Measurements from ENCODE around the gene TBX5.

Gene TBX5

DNA sequence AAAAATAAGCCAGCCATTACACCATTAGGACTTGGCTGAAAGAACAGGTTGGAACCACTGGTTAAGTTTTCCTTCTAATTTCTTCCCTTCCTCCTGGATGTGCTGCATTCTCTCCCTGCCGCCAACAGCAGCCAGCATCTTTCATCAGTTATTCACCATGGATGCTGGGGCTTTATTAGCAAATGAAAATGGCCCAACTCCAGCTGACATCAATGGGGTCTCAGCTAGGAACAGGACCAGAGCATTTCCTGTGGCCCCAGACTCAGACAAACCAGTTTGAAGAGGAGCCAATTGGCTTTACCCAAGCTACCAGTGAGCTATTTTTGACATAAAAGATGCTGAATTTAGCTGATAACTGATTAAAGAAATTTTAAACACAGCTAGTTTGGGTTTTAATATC is 26.0 kb upstream of the TBX5 start:
- DNase-seq (ENCODE audit: low read depth in 2 of 3, low spot score in 1 of 3) = no peak

DNA sequence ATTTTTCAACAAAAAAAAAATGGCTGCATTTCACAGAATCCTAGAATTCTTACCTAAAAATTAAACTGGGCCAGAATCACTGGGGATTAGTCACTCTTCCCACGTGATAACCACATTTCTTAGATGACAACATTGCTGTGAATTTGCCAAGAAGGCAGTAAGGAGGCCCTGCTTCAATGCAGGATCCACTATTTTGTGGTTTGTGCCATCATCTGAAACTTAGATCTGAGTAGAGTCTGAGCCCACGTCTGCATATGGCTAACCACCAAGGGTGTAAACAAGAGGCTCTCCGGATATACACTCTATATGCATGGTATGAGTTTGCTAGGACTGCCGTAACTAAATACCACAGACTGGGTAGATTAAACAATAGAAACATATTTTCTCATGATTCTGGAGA is 24.4 kb upstream of the TBX5 start:
- DNase-seq (ENCODE audit: low read depth in 2 of 3, low spot score in 1 of 3) = no peak

DNA sequence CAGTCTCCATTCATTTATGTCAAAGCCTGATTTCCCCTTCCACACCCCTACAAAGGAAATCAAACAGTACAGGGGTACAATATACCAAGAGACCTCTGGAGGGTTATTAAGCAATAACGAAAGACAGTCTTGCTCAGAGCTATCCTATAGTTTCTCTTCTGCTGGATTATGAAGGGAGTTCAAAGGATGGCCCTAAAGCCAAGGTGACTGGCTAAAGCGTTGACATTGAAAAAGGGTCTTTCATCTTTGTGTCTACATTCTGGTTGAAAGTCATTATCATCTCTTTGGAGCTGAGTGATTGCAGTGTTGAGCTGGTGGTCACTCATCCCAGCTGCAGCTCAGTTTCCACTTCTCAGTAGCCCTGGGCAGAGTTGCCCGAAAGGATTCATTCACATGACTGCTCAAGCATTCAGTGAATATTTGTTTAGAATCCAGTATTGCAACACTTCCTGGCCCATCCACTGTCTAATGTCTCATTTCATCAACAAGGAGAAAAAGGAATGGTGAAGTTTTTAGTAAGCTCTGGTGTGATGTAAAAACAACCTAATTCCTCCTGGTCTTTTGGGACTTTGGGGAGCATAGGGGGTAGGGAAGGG is 19.2 kb upstream of the TBX5 start:
- DNase-seq (ENCODE audit: low read depth in 2 of 3, low spot score in 1 of 3) = no peak

DNA sequence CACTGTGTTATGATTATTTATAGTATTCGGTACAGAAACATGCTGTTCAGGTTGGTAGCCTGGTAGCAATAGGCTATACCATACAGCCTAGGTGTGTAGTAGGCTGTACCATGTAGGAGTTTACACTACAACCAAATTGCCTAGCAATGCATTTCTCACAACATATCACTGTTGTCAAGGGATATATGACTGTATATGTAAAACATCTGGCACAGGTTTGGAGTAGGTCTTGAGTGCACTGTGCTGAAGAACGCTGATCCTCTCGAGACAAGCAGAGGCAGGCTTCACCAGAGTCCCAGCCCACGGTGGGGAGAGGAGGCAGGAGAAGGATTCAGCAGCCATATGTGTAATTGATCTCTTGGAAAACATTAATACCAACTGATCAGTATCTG is 15.0 kb upstream of the TBX5 start:
- no peak for DNase-seq (ENCODE audit: low read depth in 2 of 3, low spot score in 1 of 3)

DNA sequence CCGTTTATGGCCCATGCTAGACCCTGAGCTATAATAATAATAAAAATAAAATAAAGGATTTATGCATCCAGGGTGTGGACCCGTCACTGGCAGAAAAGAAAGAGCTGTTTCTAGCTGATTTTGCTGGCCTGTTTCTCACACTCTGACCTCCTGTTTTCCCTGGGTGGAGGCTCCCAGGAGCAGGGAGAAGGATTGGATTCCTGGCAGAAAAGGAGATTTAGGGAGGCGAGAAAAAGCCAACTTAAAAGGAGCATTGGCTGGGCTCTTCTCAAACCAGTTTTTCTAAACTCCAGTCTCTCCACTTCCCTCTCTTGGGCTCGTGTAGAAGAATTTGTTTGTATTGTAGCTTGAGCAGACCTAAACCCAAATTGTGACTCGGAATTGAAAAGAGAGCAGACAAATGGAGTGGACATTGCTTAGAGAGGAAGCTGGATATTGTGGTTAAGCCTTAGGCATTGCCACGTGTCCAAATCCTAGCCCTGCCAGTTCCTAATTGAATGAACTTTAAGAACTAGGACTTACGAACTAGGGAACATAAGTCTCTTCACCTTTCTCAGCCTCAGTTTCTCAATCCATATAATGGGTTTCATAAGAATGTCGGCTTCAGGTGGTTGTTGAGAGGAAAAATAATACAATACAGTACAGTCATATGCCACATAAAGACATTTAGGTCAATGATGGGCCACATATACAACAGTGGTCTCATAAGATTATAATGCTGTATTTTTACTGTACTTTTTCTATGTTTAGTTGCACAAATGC is 14.4 kb upstream of the TBX5 start:
- DNase-seq (ENCODE audit: low read depth in 2 of 3, low spot score in 1 of 3) = no peak

DNA sequence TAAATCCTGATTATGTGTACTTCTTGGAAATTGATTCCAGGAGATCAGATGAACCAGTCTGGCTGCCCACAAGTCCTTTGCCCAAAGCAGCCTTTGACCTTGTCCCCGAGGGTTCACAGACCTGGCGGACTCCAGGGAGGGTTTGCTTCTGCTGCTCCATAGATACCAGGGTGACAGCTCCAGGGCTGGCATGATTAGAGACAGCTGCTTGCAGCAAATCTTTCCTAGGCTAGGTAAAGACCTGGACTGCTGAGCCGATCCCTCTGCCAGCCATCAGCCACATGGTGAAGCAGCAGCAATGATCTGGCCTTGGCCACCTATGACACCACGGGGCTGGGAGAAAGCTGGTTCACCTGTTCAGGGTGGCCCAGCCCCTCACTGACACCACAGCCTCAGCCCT is 10.1 kb upstream of the TBX5 start:
- no peak for DNase-seq (ENCODE audit: low read depth in 2 of 3, low spot score in 1 of 3)

DNA sequence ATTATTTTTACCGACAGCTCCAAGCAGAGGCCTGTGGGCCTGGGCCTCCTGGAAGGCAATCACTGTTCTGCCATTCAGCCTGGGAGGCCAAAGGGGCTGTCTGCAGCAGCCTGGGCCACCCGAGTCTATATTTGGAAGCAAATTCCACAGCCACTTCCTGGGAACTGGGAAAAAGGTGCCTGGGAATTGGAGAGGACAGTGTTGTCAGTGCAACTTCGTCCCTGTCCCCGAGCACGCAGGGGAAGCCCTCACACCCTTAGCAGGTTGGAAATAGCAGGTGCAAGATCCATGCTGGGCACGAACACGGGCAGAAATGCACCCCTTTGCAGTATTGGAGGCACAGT is 9.6 kb upstream of the TBX5 start:
- no peak for DNase-seq (ENCODE audit: low read depth in 2 of 3, low spot score in 1 of 3)

DNA sequence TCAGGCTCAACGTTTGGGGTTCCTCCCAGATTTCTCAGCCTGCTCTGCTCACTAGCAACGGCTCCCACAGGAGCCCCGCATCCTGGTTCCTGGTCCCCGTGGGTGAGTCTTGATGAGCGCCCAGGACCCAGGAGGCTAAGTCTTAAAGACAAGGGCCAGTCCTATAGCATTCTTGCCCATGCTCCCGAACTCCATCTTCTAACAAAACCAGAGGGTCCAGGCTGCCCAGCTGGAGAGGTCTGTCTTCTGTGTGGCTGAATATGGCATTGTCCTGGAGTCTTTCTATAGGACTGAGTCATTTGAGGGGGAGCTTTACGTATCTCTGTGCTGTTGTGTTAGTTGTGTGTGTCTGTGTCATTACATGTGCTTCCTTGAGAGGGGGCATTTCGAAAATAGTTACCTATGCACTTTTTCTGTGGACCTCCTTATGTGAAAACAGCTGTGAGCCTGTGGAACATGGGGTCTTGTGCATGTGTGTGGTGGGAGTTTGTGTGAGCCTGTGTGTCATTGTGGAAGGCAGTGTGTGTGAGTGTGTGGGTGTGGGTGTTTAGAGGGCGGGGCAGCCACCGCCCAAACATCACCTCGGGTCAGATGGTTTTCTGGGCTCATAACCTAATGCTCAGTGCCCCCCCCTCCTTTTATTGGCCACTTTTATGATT is 9.1 kb upstream of the TBX5 start:
- no peak for DNase-seq (ENCODE audit: low read depth in 2 of 3, low spot score in 1 of 3)

DNA sequence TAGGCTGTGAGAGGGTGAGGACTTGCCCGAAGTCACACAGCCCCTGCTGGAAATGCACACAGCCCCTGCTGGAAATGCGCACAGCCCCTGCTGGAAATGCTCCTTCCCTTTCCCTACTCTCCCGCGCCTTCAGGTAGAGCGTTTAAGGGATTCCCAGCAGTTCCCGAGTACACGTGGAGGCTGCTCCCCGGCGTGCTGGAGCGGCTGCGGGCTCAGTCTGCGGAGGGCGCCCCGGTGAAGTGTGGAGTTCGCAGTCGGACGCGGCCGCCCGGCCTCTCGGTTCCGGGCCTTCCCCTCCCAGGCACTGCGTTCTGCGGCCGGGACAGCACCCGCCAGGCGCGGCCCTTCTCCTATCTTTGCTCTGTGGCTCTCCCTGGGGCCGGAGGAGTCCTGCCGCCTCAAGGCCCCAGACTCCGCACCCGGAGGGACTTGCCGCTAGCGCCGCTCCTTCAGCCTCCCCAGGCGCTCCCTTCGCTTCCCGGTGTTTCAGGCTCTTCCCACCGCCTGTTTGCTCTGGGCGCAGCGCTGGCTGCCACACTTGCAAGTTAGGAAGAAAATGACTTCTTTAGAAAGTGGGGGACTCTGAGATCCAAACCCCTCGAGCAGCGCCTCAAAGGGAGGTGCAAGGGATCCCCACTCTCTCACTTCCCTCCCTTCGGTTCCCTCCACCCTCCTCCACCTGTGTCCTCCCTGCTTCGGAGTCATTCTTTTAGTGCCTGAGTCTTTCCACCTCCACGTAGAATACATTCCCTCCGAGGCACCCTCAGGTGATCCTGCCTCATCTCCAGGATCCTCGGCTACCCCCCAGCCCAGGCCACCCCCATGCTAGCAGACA is 8.3 kb upstream of the TBX5 start:
- no peak for DNase-seq (ENCODE audit: low read depth in 2 of 3, low spot score in 1 of 3)

DNA sequence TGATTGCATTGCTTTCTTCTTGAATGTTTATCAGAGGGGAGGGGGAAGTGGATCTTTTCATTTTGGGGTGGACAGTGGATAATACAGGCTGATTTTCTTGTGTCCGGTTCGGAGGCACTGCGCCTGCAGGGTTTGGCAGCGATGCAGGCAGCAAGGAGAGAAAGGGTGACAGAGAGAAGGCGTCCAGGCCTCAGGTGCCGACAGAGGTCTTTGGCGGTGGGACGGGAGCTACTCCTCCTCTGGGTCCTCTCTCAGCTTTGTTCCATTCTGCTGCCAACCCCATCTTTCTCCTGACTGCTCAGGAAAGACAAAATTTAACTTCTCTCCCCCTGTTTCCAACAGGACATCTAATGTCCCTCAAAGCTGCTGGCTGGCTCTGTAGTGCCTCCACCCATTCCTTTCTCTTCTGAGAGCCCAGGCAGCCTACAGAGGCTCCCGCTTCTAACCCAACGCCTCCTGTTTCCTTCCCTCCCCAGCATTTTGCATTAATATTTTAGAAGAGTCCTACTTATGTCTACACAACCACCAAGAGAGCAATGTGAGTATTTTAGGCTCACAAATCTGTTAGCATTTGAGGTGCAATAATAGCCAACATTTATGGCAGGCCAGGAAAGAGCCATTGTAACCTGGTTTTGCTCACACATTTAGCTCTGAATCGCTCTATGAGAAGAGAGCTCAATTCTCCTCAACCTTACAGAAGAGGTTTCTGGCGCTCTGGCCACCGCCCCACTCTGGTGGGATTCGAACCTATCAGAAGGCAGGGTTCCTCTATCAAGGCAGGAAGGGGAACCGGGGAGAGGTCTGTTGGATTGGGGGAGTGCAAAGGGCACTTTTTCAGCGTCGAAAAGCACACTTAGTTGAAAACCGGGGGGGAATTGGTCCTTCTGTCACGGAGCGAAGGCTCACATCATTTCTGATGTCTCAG is 7.1 kb upstream of the TBX5 start:
- DNase-seq (ENCODE audit: low read depth in 2 of 3, low spot score in 1 of 3) = no peak

DNA sequence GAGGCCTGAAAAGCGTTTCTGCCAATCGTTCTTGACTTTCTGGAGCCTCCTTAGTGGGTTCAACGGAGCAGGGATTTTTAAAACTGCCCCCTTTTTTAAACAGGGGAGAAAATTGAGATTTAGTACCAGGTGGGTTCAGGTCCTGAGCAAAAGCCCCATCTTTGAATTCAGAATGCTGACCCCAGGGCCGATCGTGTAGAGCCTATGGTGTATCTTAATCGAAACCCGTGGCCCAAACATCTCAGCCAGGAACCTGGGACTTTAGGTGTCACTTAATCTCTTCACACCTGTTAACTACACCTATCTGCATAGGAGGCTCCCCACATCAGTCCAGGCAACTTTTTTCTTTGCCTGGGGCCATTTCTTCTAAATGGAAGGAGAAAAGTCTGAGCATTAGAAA is 6.4 kb upstream of the TBX5 start:
- no peak for DNase-seq (ENCODE audit: low read depth in 2 of 3, low spot score in 1 of 3)

DNA sequence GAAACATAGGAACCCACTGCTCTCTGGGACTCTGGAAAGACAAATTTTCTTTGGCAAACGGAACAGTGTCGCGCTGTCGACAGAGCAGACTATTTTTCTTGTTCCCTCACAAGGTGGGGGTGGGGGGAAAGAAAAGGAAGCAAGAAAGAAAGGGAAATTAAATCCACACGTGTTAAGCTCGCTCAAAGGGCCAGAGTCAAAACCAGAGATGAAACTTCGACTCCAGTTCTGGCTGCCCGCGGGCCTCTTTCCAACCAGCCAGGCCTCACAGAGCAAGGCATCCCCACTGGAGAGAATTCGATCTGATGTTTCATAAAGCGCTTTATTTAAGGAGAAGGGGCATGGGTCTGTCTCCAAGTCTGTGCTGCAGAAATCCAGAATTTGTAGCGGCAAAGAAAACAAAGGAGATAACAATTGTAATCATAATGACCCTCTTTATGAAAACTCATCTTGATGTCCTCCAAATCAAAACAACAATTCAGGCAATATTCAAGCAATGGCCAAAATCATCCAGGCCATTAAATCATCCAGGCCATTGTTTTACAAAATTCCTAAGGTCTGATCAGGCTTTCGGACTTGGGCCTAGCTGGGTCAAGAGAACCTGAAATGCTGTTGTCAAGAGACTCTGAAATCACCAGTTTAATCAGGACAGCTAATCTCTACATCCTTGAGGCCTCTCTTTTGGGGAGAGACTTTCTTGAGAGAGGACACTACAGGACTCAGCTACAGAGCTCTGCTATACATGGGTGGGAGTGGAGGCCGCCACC is 5.3 kb upstream of the TBX5 start:
- DNase-seq (ENCODE audit: low read depth in 2 of 3, low spot score in 1 of 3) = no peak

DNA sequence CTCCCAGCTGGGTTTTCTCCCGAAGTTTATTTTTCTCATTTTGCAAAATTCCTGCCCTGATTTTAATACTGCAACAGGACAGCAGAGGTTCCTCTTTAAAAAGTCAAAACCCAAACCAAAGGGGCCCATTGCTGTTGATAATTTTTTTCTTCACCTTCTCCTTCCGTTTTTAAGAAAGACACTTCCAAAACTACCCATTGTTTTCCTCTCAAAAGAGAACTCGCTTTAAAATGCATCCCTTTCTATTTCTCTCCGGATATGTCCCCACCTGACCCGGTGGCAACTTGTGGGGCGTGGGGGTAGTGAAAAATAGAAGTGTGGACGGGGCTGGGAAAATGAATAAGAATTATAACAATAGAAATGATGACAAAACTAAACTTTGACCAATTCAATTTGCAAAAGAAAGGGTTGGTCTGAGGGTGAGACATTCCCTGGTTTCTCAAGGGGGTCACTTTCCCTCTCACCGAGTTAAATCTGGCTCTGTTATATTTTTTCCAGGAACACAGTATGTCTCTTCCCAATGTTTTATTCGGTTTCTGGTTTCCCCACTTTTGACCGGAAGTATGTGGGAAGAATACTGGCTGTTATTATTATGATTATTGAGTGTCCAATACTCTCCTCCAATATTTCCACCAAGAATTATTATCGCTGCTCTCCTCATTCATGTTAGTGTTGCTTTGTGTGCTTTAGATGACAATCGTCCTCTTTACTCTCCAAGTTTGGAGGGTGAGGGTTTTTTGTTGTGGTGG is 4.1 kb upstream of the TBX5 start:
- DNase-seq (ENCODE audit: low read depth in 2 of 3, low spot score in 1 of 3) = no peak

DNA sequence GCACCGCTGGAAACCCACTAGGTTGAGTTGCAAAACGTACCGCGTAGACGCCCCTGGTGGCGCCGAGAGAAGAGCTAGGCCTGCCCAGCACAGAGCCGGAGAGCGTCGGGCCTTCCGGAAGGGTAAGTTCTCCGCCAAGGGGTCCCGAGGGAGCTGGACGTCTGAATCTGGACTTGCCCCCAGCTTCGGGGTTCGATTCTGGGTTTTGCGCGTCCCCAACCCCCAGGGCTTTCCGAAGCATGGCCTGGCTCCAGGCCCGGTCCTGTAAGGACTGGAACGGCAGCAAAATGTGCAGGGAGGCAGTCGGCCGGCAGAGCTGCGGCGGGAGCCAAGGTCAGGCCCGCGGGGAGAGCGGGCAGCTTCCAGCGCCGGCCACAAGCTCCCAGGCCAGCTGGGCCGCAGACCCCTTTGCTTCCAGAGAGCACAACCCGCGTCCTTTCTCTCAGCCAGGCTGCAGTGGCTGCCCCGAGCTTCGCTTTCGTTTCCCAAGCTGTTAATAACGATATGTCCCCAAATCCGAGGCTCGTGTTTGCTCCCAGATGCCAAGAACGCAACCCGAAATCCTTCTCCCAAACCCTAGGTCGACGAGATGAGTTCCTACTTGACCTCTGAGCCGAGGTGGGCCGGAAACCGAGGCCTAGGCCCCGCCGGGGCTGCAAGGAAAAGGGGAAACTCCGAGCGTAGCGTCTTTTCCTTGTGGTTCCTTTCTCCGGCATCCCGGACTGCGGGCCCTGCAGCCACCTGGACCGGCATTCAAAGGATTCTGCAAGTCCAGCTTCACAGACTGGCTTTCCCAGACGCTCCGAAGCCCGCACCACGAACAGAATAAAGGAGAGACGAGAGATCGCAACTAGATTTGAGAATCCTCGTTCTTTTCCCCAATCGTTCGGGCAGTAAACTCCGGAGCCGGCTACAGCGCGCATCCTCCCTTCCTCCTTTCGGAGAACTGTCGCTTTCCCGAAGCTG is 3.2 kb upstream of the TBX5 start:
- DNase-seq (ENCODE audit: low read depth in 2 of 3, low spot score in 1 of 3) = no peak

DNA sequence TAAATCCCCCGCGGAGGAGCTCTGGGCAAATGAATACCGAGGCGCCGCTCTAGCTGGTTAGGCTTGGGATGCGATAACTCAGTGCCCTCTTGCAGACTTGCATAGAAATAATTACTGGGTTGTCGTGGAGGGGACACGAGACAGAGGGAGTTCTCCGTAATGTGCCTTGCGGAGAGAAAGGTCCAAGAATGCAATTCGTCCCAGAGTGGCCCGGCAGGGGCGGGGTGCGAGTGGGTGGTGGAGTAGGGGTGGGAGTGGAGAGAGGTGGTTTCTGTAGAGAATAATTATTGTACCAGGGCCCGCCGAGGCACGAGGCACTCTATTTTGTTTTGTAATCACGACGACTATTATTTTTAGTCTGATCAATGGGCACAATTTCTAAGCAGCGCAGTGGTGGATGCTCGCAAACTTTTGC is 2.5 kb upstream of the TBX5 start:
- DNase-seq (ENCODE audit: low read depth in 2 of 3, low spot score in 1 of 3) = no peak

DNA sequence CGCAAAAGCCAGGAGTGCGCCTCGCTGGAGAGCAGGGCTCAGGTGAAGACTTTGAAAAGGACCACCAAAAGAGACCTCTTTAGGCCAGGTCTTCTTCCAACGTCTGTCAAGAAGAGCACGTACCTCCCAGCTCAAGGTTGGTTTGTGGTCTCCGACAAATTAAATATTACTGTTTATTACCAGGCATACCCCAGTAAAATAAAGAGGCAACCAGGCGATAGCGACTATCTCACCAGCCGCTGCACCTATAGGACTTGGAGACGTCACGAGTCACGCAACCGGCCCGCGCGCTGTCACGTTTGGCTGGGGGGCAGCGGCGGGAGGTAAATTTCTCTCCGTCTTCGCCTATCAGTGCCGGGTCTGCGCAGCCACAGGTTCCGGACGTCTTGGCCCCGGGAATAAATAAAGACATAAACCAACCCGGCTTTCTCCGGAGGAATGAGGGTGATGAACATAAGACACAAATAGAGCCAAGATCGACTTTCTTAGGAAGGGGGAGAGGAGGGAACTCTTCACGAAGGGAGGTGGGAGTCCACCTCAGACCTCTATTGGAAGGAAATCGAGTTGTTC is 2.0 kb upstream of the TBX5 start:
- no peak for DNase-seq (ENCODE audit: low read depth in 2 of 3, low spot score in 1 of 3)

DNA sequence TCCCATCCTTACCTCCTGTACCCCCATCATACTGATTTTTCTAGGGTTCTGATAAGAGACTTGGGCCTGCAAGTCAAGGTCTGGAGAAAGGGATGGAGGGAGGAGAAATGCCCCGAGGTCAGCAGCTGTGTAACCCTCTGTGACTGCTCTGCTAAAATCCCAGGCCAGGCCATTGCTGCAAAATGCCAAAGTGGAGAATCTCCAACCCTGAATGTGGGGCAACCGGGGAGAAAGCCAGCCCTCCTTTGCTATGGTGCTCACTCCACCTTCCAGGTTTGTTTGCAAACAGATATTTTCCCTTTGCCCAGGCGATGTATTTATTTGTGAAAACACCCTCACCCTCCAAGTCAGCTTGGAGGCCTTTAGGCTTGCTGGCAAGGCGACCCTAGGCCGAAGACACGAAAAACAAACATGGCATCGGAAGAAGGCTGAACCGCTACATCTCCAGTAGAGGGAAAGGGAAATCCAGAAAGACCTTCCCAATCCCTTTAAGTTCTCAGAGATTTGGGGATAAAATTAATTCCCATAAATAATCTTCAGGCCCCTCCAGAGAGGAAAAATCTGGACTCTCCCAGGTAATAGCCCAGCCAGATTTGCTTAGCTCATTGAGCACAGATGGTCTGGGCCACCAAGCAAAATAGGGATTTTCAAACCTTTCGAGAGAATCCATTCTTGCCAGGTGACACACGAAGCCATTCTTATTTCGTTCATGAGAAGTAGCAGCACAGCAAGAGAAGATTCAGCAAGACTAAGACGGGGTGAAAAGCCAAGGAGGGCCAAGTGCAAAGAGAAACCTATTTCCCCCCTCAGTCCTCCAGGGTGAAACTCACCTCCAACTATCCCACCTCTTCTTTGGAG is 1.3 kb upstream of the TBX5 start:
- no peak for DNase-seq (ENCODE audit: low read depth in 2 of 3, low spot score in 1 of 3)
